Measurements from ENCODE around the gene PALM. TPM values are rescaled to one million over a fixed set of nuclear protein-coding genes. Genes with fewer than 3 reads are reported as not detected.

PALM gene
- polyA plus RNA-seq, 1 donor from 2014 or later: 74.8 TPM

GRCh38 chr19:778910-779653 is 70.3 kb downstream of the PALM start:
- Histone ChIP-seq H3K36me3 (ENCODE audit: insufficient read depth, low read length) (no peaks in the 10 kb centered on the region), H3K9me2 (ENCODE audit: insufficient read depth, low read length) (no peaks in the 10 kb centered on the region), H3K9me3 (ENCODE audit: low read length) (no peaks in the 10 kb centered on the region), H3K79me2 (replicated peaks; ENCODE audit: insufficient read depth, low read length) (no peaks in the 10 kb centered on the region), H3F3A (ENCODE audit: insufficient read depth, low read length, poor library complexity, severe bottlenecking) (no peaks in the 10 kb centered on the region), H3K27me3 (ENCODE audit: insufficient read depth, low read depth, low read length) (no peaks in the 10 kb centered on the region), H3K9ac (ENCODE audit: low read length) (no peak overlapping the region), H3K27ac (ENCODE audit: low read length) (no peak overlapping the region), H3K4me3 (ENCODE audit: low read length) (no peak overlapping the region), H2AFZ (ENCODE audit: low read depth, low read length) (no peak overlapping the region), H4K20me1 (ENCODE audit: insufficient read depth) (no peaks in the 10 kb centered on the region), H3K4me2 (ENCODE audit: low read length) (no peak overlapping the region)
- TF ChIP-seq MXI1 (conservative IDR thresholded peaks at IDR 0.05; ENCODE audit: poor library complexity, severe bottlenecking) (no peak), TAF1 (IDR thresholded peaks at IDR 0.05; ENCODE audit: low read depth) (no peak), RAD21 (conservative IDR thresholded peaks at IDR 0.05) (no peak)

- Histone ChIP-seq H3K4me3 (ENCODE audit: low read length) (no peak overlapping the region), H3K27ac (ENCODE audit: low read length) (no peak overlapping the region), H3K9me3 (ENCODE audit: low read length) (no peaks in the 10 kb centered on the region), H3K27me3 (ENCODE audit: insufficient read depth, low read depth, low read length) (no peaks in the 10 kb centered on the region), H3K9me2 (ENCODE audit: insufficient read depth, low read length) (no peaks in the 10 kb centered on the region), H3K4me2 (ENCODE audit: low read length) (no peak overlapping the region), H4K20me1 (ENCODE audit: insufficient read depth) (no peaks in the 10 kb centered on the region), H3K79me2 (replicated peaks; ENCODE audit: insufficient read depth, low read length) (no peaks in the 10 kb centered on the region), H2AFZ (ENCODE audit: low read depth, low read length) (no peak overlapping the region), H3K9ac (ENCODE audit: low read length) (no peak overlapping the region), H3F3A (ENCODE audit: insufficient read depth, low read length, poor library complexity, severe bottlenecking) (no peaks in the 10 kb centered on the region), H3K36me3 (ENCODE audit: insufficient read depth, low read length) (no peaks in the 10 kb centered on the region)
- TF ChIP-seq RAD21 (conservative IDR thresholded peaks at IDR 0.05): no peak
- TF ChIP-seq MXI1 (conservative IDR thresholded peaks at IDR 0.05; ENCODE audit: poor library complexity, severe bottlenecking): no peak
- no peak for TF ChIP-seq REST (IDR thresholded peaks at IDR 0.05; ENCODE audit: borderline replicate concordance)
- no peak for TF ChIP-seq SMC3 (conservative IDR thresholded peaks at IDR 0.05; ENCODE audit: poor library complexity)
- no peak for TF ChIP-seq TAF1 (IDR thresholded peaks at IDR 0.05; ENCODE audit: low read depth)
- TF ChIP-seq POLR2AphosphoS5 (IDR thresholded peaks at IDR 0.05): no peak
- no peak for TF ChIP-seq CTCF (IDR thresholded peaks at IDR 0.05; ENCODE audit: poor library complexity, severe bottlenecking)
- no peak for TF ChIP-seq EZH2 (IDR thresholded peaks at IDR 0.05; ENCODE audit: borderline replicate concordance, insufficient read depth, low read length, poor library complexity, severe bottlenecking)
Measured at GRCh38 chr19:780935-781334, 72.2 kb downstream of the PALM start.
